ENCODE results near the gene SETD2. TPM values are rescaled to one million over a fixed set of nuclear protein-coding genes. Genes with fewer than 3 reads are reported as not detected.

SETD2 gene
- total and polyA plus RNA-seq, 2 of the 8 experiments (the other 6 are each of a cell fraction or from before 2014, with no cell fraction given), result 15.7 to 46.3 TPM

DNA sequence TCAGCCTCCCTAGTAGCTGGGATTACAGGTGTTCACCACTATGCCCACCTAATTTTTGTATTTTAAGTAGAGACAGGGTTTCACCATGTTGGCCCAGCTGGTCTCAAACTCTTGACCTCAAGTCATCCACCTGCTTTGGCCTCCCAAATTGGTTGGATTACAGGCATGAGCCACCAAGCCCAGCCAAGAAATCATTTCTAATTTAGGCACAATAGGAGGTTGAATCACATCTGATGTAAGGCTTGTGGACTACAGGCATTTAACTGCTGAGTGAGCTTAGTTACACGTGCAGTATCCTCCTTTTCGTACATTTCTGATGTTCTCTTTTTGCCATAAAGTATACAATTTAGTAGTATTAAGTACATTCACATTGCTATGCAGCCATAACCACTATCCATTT is 31.1 kb upstream of the SETD2 start:
- no peak overlapping the region for H3K4me3 ChIP-seq (ENCODE audit: extremely low read depth in 1 of 4, insufficient read depth in 2 of 4, low read depth in 3 of 4, low read length in 4 of 4)
- no peaks in the 10 kb centered on the region for H3K79me1 ChIP-seq (ENCODE audit: low read depth, low read length)
- no peaks in the 10 kb centered on the region for H3K4me1 ChIP-seq (replicated peaks in 1 of 4; ENCODE audit: control insufficient read depth in 3 of 4, insufficient read depth in 4 of 4, low read length in 3 of 4)
- H3K23me2 ChIP-seq (ENCODE audit: low read depth, low read length), result no peaks in the 10 kb centered on the region
- H3K79me2 ChIP-seq (ENCODE audit: control insufficient read depth in 1 of 2, insufficient read depth in 2 of 2, low read length in 2 of 2), result no peaks in the 10 kb centered on the region
- no peaks in the 10 kb centered on the region for H3K36me3 ChIP-seq (ENCODE audit: control insufficient read depth in 2 of 4, insufficient read depth in 4 of 4, low read length in 3 of 4)
- H2BK5ac ChIP-seq (ENCODE audit: low read depth, low read length), result no peak overlapping the region
- H2BK120ac ChIP-seq (replicated peaks; ENCODE audit: low read depth, low read length), result no peak overlapping the region
- no peak for FAIRE-seq
- H4K20me1 ChIP-seq (replicated peaks in 1 of 2; ENCODE audit: control insufficient read depth in 1 of 2, insufficient read depth in 2 of 2, low read length in 2 of 2), result no peaks in the 10 kb centered on the region
- H2AFZ ChIP-seq (ENCODE audit: low read length), result no peak overlapping the region
- no peak overlapping the region for H3K27ac ChIP-seq (ENCODE audit: low read depth, low read length)
- H3K56ac ChIP-seq (replicated peaks; ENCODE audit: insufficient read length, low read depth, low read length), result peak overlapping the region; percentile 47
- 94% methylated on average over 2 of the region's 2 CpGs; no CpG with 5 or more reads in 1 of the 2 experiments for WGBS, 2 experiments (ENCODE audit: extremely low coverage in 1 of 2, insufficient coverage in 1 of 2, insufficient read length in 1 of 2, insufficient replicate concordance in 2 of 2, low coverage in 1 of 2, low lambda C conversion rate in 2 of 2, missing lambda C conversion rate in 1 of 2)
- H3K23ac ChIP-seq (ENCODE audit: insufficient read length), result no peak overlapping the region
- H2BK15ac ChIP-seq (ENCODE audit: low read length), result no peak overlapping the region
- ChIA-PET CTCF (ENCODE audit: partially characterized antibody) (interaction anchor here (1.3 kb wide), 1 partner anchor 11 kb away, joined by 3 read pairs; no protein-coding TSS in a partner anchor), POLR2A (ENCODE audit: partially characterized antibody) (interaction anchor here (0.9 to 1.2 kb wide), 3 partner anchors 17 to 35 kb away, joined by 3 read pairs; partner anchors contain the start of gene SETD2)
- H2AK5ac ChIP-seq (ENCODE audit: low read depth, low read length), result no peak overlapping the region
- no peak overlapping the region for H2BK20ac ChIP-seq (ENCODE audit: low read length)
- H3K4ac ChIP-seq (replicated peaks; ENCODE audit: insufficient read length, low read depth, low read length), result no peak overlapping the region
- no peak overlapping the region for H3K9ac ChIP-seq (replicated peaks in 1 of 4; ENCODE audit: extremely low read depth in 1 of 4, low read depth in 3 of 4, low read length in 3 of 4)
- H4K91ac ChIP-seq (replicated peaks; ENCODE audit: insufficient read length, low read length), result no peak overlapping the region
- no peak overlapping the region for H3K14ac ChIP-seq (ENCODE audit: insufficient read length)
- H4K5ac ChIP-seq (ENCODE audit: insufficient read length, low read depth, low read length), result no peak overlapping the region
- no peaks in the 10 kb centered on the region for H3K27me3 ChIP-seq (replicated peaks in 1 of 4; ENCODE audit: control insufficient read depth in 3 of 4, extremely low read depth in 1 of 4, insufficient read depth in 3 of 4, low read length in 3 of 4)
- H3K9me3 ChIP-seq (ENCODE audit: insufficient read depth in 2 of 2, low read depth in 1 of 2, low read length in 1 of 2), result no peaks in the 10 kb centered on the region
- no peak overlapping the region for H3K4me2 ChIP-seq (ENCODE audit: insufficient read depth in 1 of 2, low read depth in 2 of 2, low read length in 2 of 2)
- H2BK12ac ChIP-seq (ENCODE audit: low read depth, low read length), result no peak overlapping the region
- no peak for DNase-seq (ENCODE audit: low read depth in 1 of 2, low spot score in 2 of 2)
- H3K18ac ChIP-seq (ENCODE audit: extremely low read depth, low read length), result no peak overlapping the region
- H4K8ac ChIP-seq (ENCODE audit: extremely low read depth, insufficient read depth, low read length), result no peak overlapping the region
- TF ChIP-seq ASH2L (IDR thresholded peaks at IDR 0.05; ENCODE audit: low read length) (no peak), GTF2F1 (IDR thresholded peaks at IDR 0.05; ENCODE audit: borderline replicate concordance, low read depth, low read length) (no peak), SP1 (IDR thresholded peaks at IDR 0.05; ENCODE audit: low read depth, low read length) (no peak), RNF2 (IDR thresholded peaks at IDR 0.05; ENCODE audit: borderline replicate concordance, low read depth, low read length, missing control alignments, poor library complexity, severe bottlenecking) (no peak), TCF12 (IDR thresholded peaks at IDR 0.05; ENCODE audit: low read depth, low read length) (no peak), JUND (IDR thresholded peaks at IDR 0.05; ENCODE audit: low read length) (no peak), E2F6 (IDR thresholded peaks at IDR 0.05) (no peak), HDAC2 (IDR thresholded peaks at IDR 0.05; ENCODE audit: borderline replicate concordance in 1 of 2, low read depth in 2 of 2, low read length in 2 of 2) (no peak), MAX (IDR thresholded peaks at IDR 0.05) (no peak), CREB1 (IDR thresholded peaks at IDR 0.05) (no peak), EZH2 (IDR thresholded peaks at IDR 0.05; ENCODE audit: low read depth, low read length, severe bottlenecking) (no peak)
- TF ChIP-seq, protein P1, sequence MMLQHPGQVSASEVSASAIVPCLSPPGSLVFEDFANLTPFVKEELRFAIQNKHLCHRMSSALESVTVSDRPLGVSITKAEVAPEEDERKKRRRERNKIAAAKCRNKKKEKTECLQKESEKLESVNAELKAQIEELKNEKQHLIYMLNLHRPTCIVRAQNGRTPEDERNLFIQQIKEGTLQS (IDR thresholded peaks at IDR 0.05; ENCODE audit: insufficient read depth, low read depth, low read length), result no peak

All from H1 (cell line).